ENCODE measurements around the gene PATE2. TPM values are rescaled to one million over a fixed set of nuclear protein-coding genes. Genes with fewer than 3 reads are reported as not detected.

Gene PATE2
- polyA plus RNA-seq, 1 donor from 2014 or later = not detected

GRCh38 chr11:125762445-125762844 lies 16.2 kb downstream of the PATE2 start:
- H3K4me1 Mint-ChIP-seq = no peaks in the 10 kb centered on the region
- peaks cover 5 to 13% (median 6%) of the 10 kb centered on the region in 3 donors for H3K9me3 Mint-ChIP-seq
- no peaks in the 10 kb centered on the region for H3K36me3 Mint-ChIP-seq
- no peak overlapping the region for H3K27ac Mint-ChIP-seq
- H3K4me3 Mint-ChIP-seq = no peak overlapping the region
- H3K27me3 Mint-ChIP-seq = peaks cover 2% of the 10 kb centered on the region

- no peak overlapping the region for H3K27ac Mint-ChIP-seq
- peaks cover 4% of the 10 kb centered on the region for H3K27me3 Mint-ChIP-seq
- H3K9me3 Mint-ChIP-seq = peaks cover 3 to 13% (median 10%) of the 10 kb centered on the region in 3 donors
- H3K4me1 Mint-ChIP-seq = no peaks in the 10 kb centered on the region
- no peak overlapping the region for H3K4me3 Mint-ChIP-seq
- no peaks in the 10 kb centered on the region for H3K36me3 Mint-ChIP-seq
Observed at GRCh38 chr11:125756050-125756449, 22.6 kb downstream of the PATE2 start.

DNA sequence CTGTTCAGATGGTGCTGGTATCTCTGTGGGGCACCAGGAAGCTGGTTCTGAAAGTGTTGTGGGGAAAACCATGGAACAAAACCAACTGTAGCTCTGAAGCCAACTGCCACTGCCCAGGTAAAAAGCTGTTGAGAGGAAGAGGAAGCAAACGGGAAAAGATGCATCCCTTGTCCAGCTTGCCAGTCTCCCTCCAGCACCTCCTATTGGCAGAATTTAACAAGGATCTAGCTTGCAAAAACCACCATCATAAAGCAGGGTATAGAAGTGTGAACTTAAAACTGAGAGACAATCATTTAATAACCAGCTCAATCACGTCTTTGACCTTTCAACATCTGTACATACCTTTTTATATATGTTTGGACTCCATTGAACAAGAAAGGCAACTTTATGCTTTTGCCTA lies 28.0 kb downstream of the PATE2 start:
- no peaks in the 10 kb centered on the region for H3K4me1 Mint-ChIP-seq
- no peak overlapping the region for H3K27ac Mint-ChIP-seq
- H3K27me3 Mint-ChIP-seq = peaks cover 2% of the 10 kb centered on the region
- H3K36me3 Mint-ChIP-seq = no peaks in the 10 kb centered on the region
- H3K9me3 Mint-ChIP-seq = no peaks in the 10 kb centered on the region
- no peak overlapping the region for H3K4me3 Mint-ChIP-seq

GRCh38 chr11:125745979-125746378 lies 32.6 kb downstream of the PATE2 start, which contains the start of gene PATE1:
PATE1 (plus strand) TSS chr11:125746279; CDS start chr11:125746305, 26 bp downstream.
- Mint-ChIP-seq H3K27me3 (peaks cover 7% of the 10 kb centered on the region), H3K4me3 (no peak within 1 kb of the TSS), H3K9me3 (no peaks in the 10 kb centered on the region), H3K36me3 (peaks cover 3% of the 10 kb centered on the region), H3K4me1 (no peaks in the 10 kb centered on the region), H3K27ac (no peak within 1 kb of the TSS)

GRCh38 chr11:125743681-125744080 lies 34.9 kb downstream of the PATE2 start:
- Mint-ChIP-seq H3K27me3 (peaks cover 7% of the 10 kb centered on the region), H3K9me3 (peaks cover under 1 to 2% (median 2%) of the 10 kb centered on the region in 3 donors), H3K27ac (no peak overlapping the region), H3K4me1 (no peaks in the 10 kb centered on the region), H3K4me3 (no peak overlapping the region), H3K36me3 (peaks cover 3% of the 10 kb centered on the region)

DNA sequence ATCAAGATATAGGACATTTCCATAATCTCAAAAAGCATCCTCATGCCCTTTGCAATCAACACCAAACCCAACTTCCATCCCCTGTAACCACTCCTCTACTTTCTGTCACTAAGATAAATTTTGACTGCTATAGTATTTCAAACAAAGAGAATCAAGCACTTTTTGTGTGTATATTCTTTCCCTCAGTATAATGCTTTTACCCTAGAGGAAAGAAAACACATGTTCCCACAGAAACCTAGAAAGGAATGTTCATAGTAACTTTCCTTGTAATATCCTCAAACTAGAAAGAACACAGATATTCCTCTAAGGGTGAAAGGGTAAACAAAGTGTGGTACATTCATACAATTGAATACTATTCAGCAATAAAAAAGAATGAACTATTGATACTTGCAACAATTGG lies 38.0 kb downstream of the PATE2 start:
- Mint-ChIP-seq H3K4me1 (no peaks in the 10 kb centered on the region), H3K9me3 (peaks cover 2 to 11% (median 5%) of the 10 kb centered on the region in 3 donors), H3K4me3 (no peak overlapping the region), H3K27me3 (peaks cover 7% of the 10 kb centered on the region), H3K27ac (no peak overlapping the region), H3K36me3 (peaks cover 3% of the 10 kb centered on the region)

DNA sequence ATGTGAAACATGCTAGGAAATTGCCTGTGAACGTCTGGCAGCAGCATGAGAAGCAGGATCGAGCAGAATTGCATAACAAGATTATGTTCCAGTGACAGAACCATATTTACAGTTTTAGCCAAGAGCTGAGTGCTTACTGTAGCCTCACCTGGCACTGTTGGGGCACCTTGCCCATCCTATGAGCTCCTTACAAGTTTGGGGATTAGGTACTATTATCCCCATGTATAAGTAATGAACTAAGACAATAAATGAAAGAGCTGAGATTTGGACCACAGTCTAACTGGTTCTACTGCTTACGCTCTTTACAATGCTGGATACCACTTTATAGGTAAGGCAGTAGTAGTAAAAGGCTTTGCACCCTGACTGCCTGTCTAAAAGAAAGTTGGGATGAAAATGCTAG lies 49.7 kb downstream of the PATE2 start:
- Mint-ChIP-seq H3K27me3 (no peaks in the 10 kb centered on the region), H3K27ac (no peak overlapping the region), H3K4me3 (no peak overlapping the region), H3K4me1 (no peaks in the 10 kb centered on the region), H3K9me3 (peaks cover 0 to 1% (median under 1%) of the 10 kb centered on the region in 3 donors), H3K36me3 (peaks cover 1% of the 10 kb centered on the region)

Other genes with a start within 250 kb of the PATE2 start
- 41.8 TPM for gene EI24, start 209.4 kb downstream of the PATE2 start, polyA plus RNA-seq
- gene STT3A, start 186.0 kb downstream of the PATE2 start, polyA plus RNA-seq = 57.7 TPM
- 2.8 TPM for gene CHEK1, start 153.7 kb downstream of the PATE2 start, polyA plus RNA-seq
- gene ACRV1, start 98.0 kb downstream of the PATE2 start, polyA plus RNA-seq = not detected
- not detected for gene PATE1, start 32.5 kb downstream of the PATE2 start, polyA plus RNA-seq
- not detected for gene PATE3, start 9.3 kb upstream of the PATE2 start, polyA plus RNA-seq
- not detected for gene PATE4, start 54.5 kb upstream of the PATE2 start, polyA plus RNA-seq
- gene HYLS1, start 108.8 kb upstream of the PATE2 start, polyA plus RNA-seq = 12.5 TPM
- gene PUS3, start 124.4 kb upstream of the PATE2 start, polyA plus RNA-seq = 10.0 TPM
- gene DDX25, start 125.7 kb upstream of the PATE2 start, polyA plus RNA-seq = 0.08 TPM
- not detected for gene VSIG10L2, start 167.2 kb upstream of the PATE2 start, polyA plus RNA-seq

Data from IgD-negative memory B cell (primary cell).